Measurements from ENCODE around the gene PIK3AP1.

GRCh38 chr10:96619796-96620773 is 100.2 kb downstream of the PIK3AP1 start:
- no peak for TF ChIP-seq POLR2AphosphoS5 (IDR thresholded peaks at IDR 0.05; ENCODE audit: low read depth, low read length)
- no peak for TF ChIP-seq CTCF (IDR thresholded peaks at IDR 0.05 in 2 of 3, conservative IDR thresholded peaks at IDR 0.05 in 1 of 3; ENCODE audit: borderline replicate concordance in 1 of 3, insufficient read depth in 1 of 3, low read depth in 2 of 3, low read length in 2 of 3)
- TF ChIP-seq ZNF274 (IDR thresholded peaks at IDR 0.05; ENCODE audit: low read depth, low read length), result no peak
- TF ChIP-seq, protein P1, sequence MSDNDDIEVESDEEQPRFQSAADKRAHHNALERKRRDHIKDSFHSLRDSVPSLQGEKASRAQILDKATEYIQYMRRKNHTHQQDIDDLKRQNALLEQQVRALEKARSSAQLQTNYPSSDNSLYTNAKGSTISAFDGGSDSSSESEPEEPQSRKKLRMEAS (IDR thresholded peaks at IDR 0.05), result no peak
- no peak for TF ChIP-seq EZH2 (IDR thresholded peaks at IDR 0.05)
- TF ChIP-seq EZH2phosphoT487 (IDR thresholded peaks at IDR 0.05; ENCODE audit: borderline replicate concordance), result no peak
- TF ChIP-seq ELF1 (IDR thresholded peaks at IDR 0.05; ENCODE audit: borderline replicate concordance, low read depth), result no peak
- no peak for TF ChIP-seq JUND (IDR thresholded peaks at IDR 0.05)
- no peak for TF ChIP-seq SRF (IDR thresholded peaks at IDR 0.05; ENCODE audit: low read depth)
- no peak for TF ChIP-seq SP1 (IDR thresholded peaks at IDR 0.05; ENCODE audit: low read depth)

Measured in HCT116 (cell line).